HG02610 (cell line): ENCODE results near the gene EOMES.

Experiments used
- ATAC-seq: cut with Tn5 transposase; IDR thresholded peaks from one replicate; pipeline ENCODE4 v1.9.1; 2021; ENCODE audit warnings: mild to moderate bottlenecking, moderate library complexity; ENCODE audit not compliant: unreplicated experiment

Gene EOMES

DNA sequence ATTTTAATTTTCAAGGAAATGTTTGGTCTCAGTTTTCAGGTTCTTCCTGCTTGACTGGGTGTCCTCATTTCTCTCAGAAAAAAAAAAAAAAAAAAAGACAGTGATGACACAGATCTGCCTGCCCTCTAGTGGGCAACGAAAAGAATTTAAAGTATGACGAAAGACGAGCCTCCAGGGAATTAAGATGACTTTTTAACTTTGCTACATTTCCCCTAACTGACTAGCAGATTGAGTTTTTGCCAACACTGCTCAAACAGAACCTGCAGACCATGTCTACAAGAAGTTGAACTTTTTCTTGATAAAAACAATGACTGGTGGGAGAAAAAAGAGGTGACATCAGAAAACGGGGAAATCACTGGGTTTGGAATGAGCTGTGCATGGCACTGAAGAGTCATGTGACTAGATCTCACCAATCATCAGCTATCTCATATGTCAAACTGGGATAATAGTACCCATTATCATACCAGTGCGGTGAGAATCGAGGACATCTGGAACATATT lies 40.8 kb downstream of the EOMES start:
- ATAC-seq, result peak; percentile 73

- no peak for ATAC-seq
Measured at GRCh38 chr3:27680517-27681246, 41.4 kb downstream of the EOMES start.

DNA sequence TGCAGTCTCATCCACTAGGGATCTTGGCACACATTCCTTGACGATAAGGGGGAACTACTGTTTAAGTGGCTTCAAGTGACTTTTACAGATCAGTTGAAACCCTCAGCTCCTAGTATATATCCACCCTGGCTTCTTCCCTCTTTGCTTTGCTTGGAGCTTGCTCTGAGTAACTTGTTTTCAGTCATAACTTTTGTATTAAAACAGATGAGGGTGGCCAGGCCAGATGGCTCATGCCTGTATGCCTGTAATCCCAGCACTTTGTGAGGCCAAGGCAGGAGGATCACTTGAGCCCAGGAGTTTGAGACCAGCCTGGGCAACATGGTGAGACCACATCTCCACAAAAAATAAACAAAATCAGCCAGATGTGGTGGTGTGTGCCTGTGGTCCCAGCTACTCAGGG lies 42.4 kb downstream of the EOMES start:
- no peak for ATAC-seq

GRCh38 chr3:27678234-27678633 lies 43.9 kb downstream of the EOMES start:
- ATAC-seq, result no peak

- ATAC-seq, result no peak
Measured at GRCh38 chr3:27677565-27677964, 44.6 kb downstream of the EOMES start.

DNA sequence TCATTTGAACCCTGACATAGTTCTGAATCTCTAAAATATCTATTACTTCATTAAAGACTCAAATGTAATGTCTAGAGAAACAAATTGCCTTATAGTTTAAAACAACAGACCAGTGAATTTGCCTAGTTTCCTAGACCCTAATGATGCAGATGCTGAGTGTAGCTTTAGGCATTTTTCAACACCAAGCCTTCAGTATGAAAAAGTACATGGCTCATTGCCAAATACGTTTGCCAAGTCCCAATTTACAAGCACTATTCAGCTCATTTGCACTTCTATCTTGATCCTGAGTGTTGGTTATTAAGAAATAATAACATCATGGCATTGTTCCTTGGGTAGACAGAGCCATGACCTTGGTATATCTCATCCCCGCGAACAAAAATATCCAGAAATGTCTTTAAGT lies 46.8 kb downstream of the EOMES start:
- no peak for ATAC-seq

GRCh38 chr3:27673701-27674100 lies 48.4 kb downstream of the EOMES start:
- ATAC-seq, result no peak

DNA sequence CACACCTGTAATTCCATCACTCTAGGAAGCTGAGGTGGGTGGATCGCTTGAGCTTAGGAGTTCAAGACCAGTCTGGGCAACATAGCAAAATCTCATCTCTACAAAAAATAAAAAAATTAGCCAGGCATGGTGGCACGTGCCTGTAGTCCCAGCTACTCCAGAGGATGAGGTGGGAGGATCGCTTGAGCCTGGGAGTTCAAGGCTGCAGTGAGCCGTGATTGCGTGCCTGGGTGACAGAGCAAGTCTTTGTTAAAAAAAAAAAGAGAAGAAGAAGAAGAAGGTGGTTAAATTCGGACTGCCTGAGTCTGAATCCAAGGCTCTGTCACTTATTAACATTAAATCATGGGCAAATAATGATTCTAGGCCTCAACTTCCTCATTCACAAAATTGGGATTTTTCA lies 51.0 kb downstream of the EOMES start:
- ATAC-seq, result no peak

DNA sequence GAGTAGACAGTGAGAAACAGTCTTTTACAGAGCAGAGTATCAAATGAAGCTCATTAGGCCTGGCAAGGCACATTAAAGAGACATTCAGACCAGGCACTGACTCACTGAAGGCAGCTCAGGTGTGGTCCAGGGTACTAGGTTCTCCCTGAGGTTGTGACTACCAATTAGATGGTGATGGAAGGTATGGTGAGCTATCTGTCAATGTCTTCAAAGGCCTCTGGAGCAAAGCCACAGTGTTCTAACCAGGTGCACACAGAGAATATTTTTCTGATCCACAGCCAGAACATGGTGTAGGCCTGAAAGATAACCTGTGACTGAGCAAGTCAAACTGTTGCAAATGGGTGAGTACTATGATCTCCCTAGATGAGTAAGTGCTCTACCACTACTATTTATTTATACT lies 51.5 kb downstream of the EOMES start:
- ATAC-seq, result no peak

DNA sequence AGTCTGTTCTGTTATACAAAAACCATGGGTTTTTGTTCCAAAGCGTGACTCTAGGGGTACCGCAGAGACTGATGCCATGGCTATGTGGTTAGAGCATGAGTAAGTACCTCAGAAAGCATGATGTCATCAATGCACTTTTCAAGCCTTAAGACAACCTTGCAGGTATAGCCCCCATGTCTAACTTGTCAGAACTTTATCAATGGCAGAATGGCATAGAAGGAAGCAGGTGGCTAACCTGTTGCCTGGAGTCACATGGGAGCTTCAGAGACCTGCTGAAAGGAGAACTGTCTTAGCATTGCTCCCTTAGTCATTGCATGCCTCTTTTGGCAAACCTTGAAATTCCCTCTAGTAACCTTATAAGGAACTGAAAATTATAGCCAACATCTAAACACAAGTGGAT lies 52.5 kb downstream of the EOMES start:
- peak; percentile 78 for ATAC-seq

- ATAC-seq, result no peak
Measured at GRCh38 chr3:27667751-27668150, 54.4 kb downstream of the EOMES start.

DNA sequence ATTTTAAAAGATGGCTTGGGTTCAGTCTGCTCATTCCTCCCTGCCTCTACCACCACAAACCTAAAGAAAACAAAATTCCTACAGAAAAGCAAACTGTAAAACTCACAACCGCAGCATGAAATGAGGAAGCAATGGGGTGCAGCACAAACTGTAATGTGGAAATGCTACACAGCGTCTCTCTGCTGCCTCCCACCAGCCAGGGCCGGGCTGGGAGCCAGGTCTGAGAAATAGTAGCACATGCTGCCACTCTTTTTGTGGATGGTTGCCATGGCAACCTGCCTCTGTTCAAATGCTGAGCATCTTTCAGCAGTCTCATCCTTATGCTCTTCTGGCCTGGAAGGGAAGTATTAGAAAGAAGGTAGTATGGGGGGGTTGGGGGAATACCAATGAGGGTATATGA lies 55.4 kb downstream of the EOMES start:
- no peak for ATAC-seq

- peak; percentile 36 for ATAC-seq
Measured at GRCh38 chr3:27666272-27666671, 55.9 kb downstream of the EOMES start.
